GM12878 (cell line): ENCODE results near the gene SLC12A6. TPM values are rescaled to one million over a fixed set of nuclear protein-coding genes. Genes with fewer than 3 reads are reported as not detected.
A peak's percentile ranks its signal among the peaks of the same experiment; 100 is the strongest.

Experiments
- ATAC-seq: fragments of 200-7000 bp; cut with Tn5 transposase; 3 replicates; pipeline ENCODE4 v1.9.1; 2020; ENCODE audit warnings: mild to moderate bottlenecking, moderate library complexity
- BruUV-seq: library from RNA; stranded (reverse); fragments of 400-500 nt; replicated peaks from 2 replicates; lab custom pipeline; 2021; lab: Mats Ljungman, UMichigan
- CTCF ChIA-PET: fragments of 300-600 bp; sonication (Branson Sonifier 250); formaldehyde crosslinking; extraction: SDS; loops from one replicate; lab custom pipeline; 2021; ENCODE audit warnings: inconsistent platforms; lab: Yijun Ruan, JAX
- POLR2A ChIA-PET: fragments of 350-600 bp; formaldehyde crosslinking; extraction: SDS; loops from one replicate; lab custom pipeline; 2021; ENCODE audit warnings: inconsistent platforms; lab: Charles Lee
- RAD21 ChIA-PET: fragments of 300-600 bp; sonication (Branson Sonifier 250); formaldehyde crosslinking; loops from one replicate; lab custom pipeline; 2023; ENCODE audit warnings: antibody characterized with exemption; ENCODE audit not compliant: unreplicated experiment; lab: Charles Lee
- SMC1A ChIA-PET: fragments of 300-600 bp; sonication (Branson Sonifier 250); formaldehyde crosslinking; loops from one replicate; lab custom pipeline; 2023; ENCODE audit not compliant: unreplicated experiment, uncharacterized antibody; lab: Charles Lee
- DNase-seq: peaks from one replicate; pipeline ENCODE4 v3.0.0-alpha.2; 2011; ENCODE audit warnings: low read depth, low spot score
- FAIRE-seq: peaks from 3 replicates; lab custom pipeline; 2011; peaks lifted over from hg19 to GRCh38; lab: Jason Lieb, UNC
- H2AFZ ChIP-seq: 2 replicates; pipeline ENCODE4 v1.6.0; 2011; ENCODE audit warnings: low read depth, low read length, control low read depth; ENCODE audit not compliant: control insufficient read depth
- H3K27ac ChIP-seq: 2 replicates; pipeline ENCODE4 v1.5.1; 2011; ENCODE audit warnings: control low read depth; ENCODE audit not compliant: control insufficient read depth, insufficient read depth
- H3K27me3 ChIP-seq, 2 experiments: replicated peaks in 1 of 2; 2 replicates each; pipeline versions ENCODE4 v1.6.0 to v1.6.1; 2011; ENCODE audit warnings: low read length in 1 of 2; ENCODE audit not compliant: control insufficient read depth in 2 of 2, insufficient read depth in 2 of 2
- H3K36me3 ChIP-seq, 2 experiments: 2 replicates each; pipeline ENCODE4 v1.5.1; 2011; ENCODE audit warnings: low read length in 1 of 2; ENCODE audit not compliant: control insufficient read depth in 2 of 2, insufficient read depth in 2 of 2
- H3K4me1 ChIP-seq: 2 replicates; pipeline ENCODE4 v1.6.1; 2011; ENCODE audit warnings: mild to moderate bottlenecking, low read length, moderate library complexity, mixed read lengths; ENCODE audit not compliant: control insufficient read depth, insufficient read depth
- H3K4me2 ChIP-seq: 2 replicates; pipeline ENCODE4 v1.6.0; 2011; ENCODE audit warnings: control low read depth; ENCODE audit not compliant: control insufficient read depth, insufficient read depth
- H3K4me3 ChIP-seq: fragments of 200-600 bp; sonication (generic); 2 replicates; pipeline ENCODE4 v1.5.1; 2016
- H3K79me2 ChIP-seq: 2 replicates; pipeline ENCODE4 v1.6.0; 2011; ENCODE audit warnings: low read length; ENCODE audit not compliant: control insufficient read depth, insufficient read depth
- H3K9ac ChIP-seq: 2 replicates; pipeline ENCODE4 v1.8.0; 2011; ENCODE audit warnings: low read length, control low read depth, mixed read lengths; ENCODE audit not compliant: control insufficient read depth, insufficient read depth
- H3K9me3 ChIP-seq: replicated peaks from 3 replicates; pipeline ENCODE4 v1.5.1; 2011; ENCODE audit warnings: mild to moderate bottlenecking, low read length; ENCODE audit not compliant: control insufficient read depth, insufficient read depth
- H4K20me1 ChIP-seq: 2 replicates; pipeline ENCODE4 v1.6.0; 2011; ENCODE audit not compliant: control insufficient read depth, insufficient read depth
- CHD1 ChIP-seq: IDR thresholded peaks from 2 replicates; pipeline ENCODE4 v1.6.1; 2012; ENCODE audit warnings: low read depth, low read length, improper control_type of control experiment
- CTCF ChIP-seq, 3 experiments: IDR thresholded peaks in 2 of 3; conservative IDR thresholded peaks in 1 of 3; 2 replicates each; pipeline ENCODE4 v1.5.1; 2011; ENCODE audit warnings: low read depth in 3 of 3, low read length in 3 of 3, mild to moderate bottlenecking in 3 of 3, control low read depth in 2 of 3, moderate library complexity in 2 of 3, inconsistent platforms in 1 of 3, mixed read lengths in 1 of 3; ENCODE audit not compliant: control insufficient read depth in 2 of 3, insufficient read depth in 1 of 3; ENCODE audit errors: extremely low read depth in 1 of 3
- FOS ChIP-seq: IDR thresholded peaks from 3 replicates; pipeline ENCODE4 v1.6.1; 2011; ENCODE audit warnings: borderline replicate concordance; ENCODE audit not compliant: insufficient read length; ENCODE audit errors: extremely low read depth
- JUND ChIP-seq: IDR thresholded peaks from 2 replicates; pipeline ENCODE4 v1.6.1; 2012; ENCODE audit warnings: low read depth, mild to moderate bottlenecking, low read length, improper control_type of control experiment, moderate library complexity
- RAD21 ChIP-seq: IDR thresholded peaks from 2 replicates; pipeline ENCODE4 v1.6.1; 2011; ENCODE audit warnings: mild to moderate bottlenecking, low read depth, low read length, moderate library complexity; ENCODE audit not compliant: insufficient read depth
- SMC3 ChIP-seq: IDR thresholded peaks from 2 replicates; pipeline ENCODE4 v1.6.1; 2011; ENCODE audit warnings: low read length, improper control_type of control experiment, borderline replicate concordance
- ZBTB40 ChIP-seq: fragments of 450-650 bp; IDR thresholded peaks from 2 replicates; pipeline ENCODE4 v1.6.1; 2016; ENCODE audit warnings: mild to moderate bottlenecking, moderate library complexity, borderline replicate concordance
- WGBS: methylation state at CpG from one replicate; pipeline ENCODE4 v1.1.6; 2016; ENCODE audit warnings: low lambda C conversion rate; ENCODE audit not compliant: insufficient replicate concordance, insufficient coverage; ENCODE audit errors: missing lambda C conversion rate; 5-methylcytosine and 5-hydroxymethylcytosine counted together
- in situ Hi-C: fragments of 300-500 bp; cut with MboI; formaldehyde crosslinking; loops from 9 replicates; pipeline ENCODE4 v1.14.3; 2018; ENCODE audit warnings: mixed read lengths
- intact Hi-C: fragments of 100-400 bp; cut with micrococcal nuclease; formaldehyde crosslinking; loops from one replicate; pipeline ENCODE4 v1.14.2; 2022; ENCODE audit not compliant: unreplicated experiment
- polyA plus RNA-seq, 11 experiments: library from polyadenylated mRNA; depleted of rRNA in 4 of 11; unstranded in 6 of 11; stranded (reverse) in 5 of 11; fragments of >200 nt; fragmentation: Nextera tagmentation in 4 of 11; fragmentation: Illumina TruSeq in 1 of 11; extraction: Ambion mirVana in 4 of 11; extraction: Trizol in 1 of 11; gene quantifications; 1 replicate in 1 of 11; 2 replicates in 10 of 11; pipeline versions ENCODE4 v1.2.1 to v1.2.3, GENCODE V29; 2011 to 2016; ENCODE audit warnings: inconsistent platforms in 2 of 11, missing spikeins in 2 of 11, low read depth in 1 of 11
- total RNA-seq, 4 experiments: library from RNA; depleted of rRNA in 3 of 4; stranded (reverse); fragments of >200 nt in 3 of 4; fragmentation: Illumina TruSeq in 1 of 4; extraction: Trizol in 1 of 4; gene quantifications; 2 replicates each; pipeline versions ENCODE4 v1.2.1 to v1.2.3, GENCODE V29; 2013 to 2021

Gene SLC12A6
- total and polyA plus RNA-seq, 10 of the 15 experiments (the other 5 are each of a cell fraction or from before 2014, with no cell fraction given): 4.7 to 94.4 (median 34.2) TPM

- in situ Hi-C loops (loop anchor here (25.0 kb wide), 1 partner anchor 346 kb away; the partner anchor contains the start of gene GOLGA8B), intact Hi-C loops (loop anchor here (1.0 to 5.0 kb wide), 3 partner anchors 96 to 346 kb away; partner anchors contain the start of genes LPCAT4 and SLC12A6)
- H3K79me2 ChIP-seq: no peaks in the 10 kb centered on the region
- H3K27ac ChIP-seq: no peak overlapping the region
- ATAC-seq (peak; percentile 89), FAIRE-seq (peak; percentile 65), DNase-seq (no peak)
- no peaks in the 10 kb centered on the region for H3K9me3 ChIP-seq
- POLR2A ChIA-PET: interaction anchor here (0.6 to 0.9 kb wide), 2 partner anchors 97 to 127 kb away, joined by 3 to 4 read pairs; partner anchors contain the start of gene SLC12A6
- H3K27me3 ChIP-seq: no peaks in the 10 kb centered on the region
- H3K4me3 ChIP-seq: no peak overlapping the region
- 65% methylated on average over 1 of the region's 1 CpG for whole genome bisulfite sequencing
- CTCF ChIA-PET: interaction anchor here (0.6 to 5.0 kb wide), 28 partner anchors 9 to 346 kb away, joined by 3 to 66 read pairs (median 6); partner anchors contain the start of genes EMC4, KATNBL1, LPCAT4 and NOP10
- H2AFZ ChIP-seq: no peak overlapping the region
- RAD21 ChIA-PET: interaction anchor here (0.8 to 3.5 kb wide), 15 partner anchors 10 to 346 kb away, joined by 3 to 16 read pairs (median 4); partner anchors contain the start of genes EMC4, LPCAT4, NOP10 and NUTM1
- no TSS peak for BruUV-seq
- no peak for TF ChIP-seq FOS
- TF ChIP-seq JUND: no peak
- no peak for TF ChIP-seq ZBTB40
- peak; percentile 66 for TF ChIP-seq RAD21
- TF ChIP-seq CHD1: no peak
- TF ChIP-seq SMC3: peak; percentile 65; the same call in 1 of the 2 replicates
- peak; percentile 61 to 70 (median 68) for TF ChIP-seq CTCF (IDR thresholded peaks at IDR 0.05 in 2 of 3, conservative IDR thresholded peaks at IDR 0.05 in 1 of 3; ENCODE audit: control insufficient read depth in 2 of 3, extremely low read depth in 1 of 3, insufficient read depth in 1 of 3, low read depth in 3 of 3, low read length in 3 of 3)
- no peak overlapping the region for H3K4me2 ChIP-seq
- no peaks in the 10 kb centered on the region for H4K20me1 ChIP-seq
- SMC1A ChIA-PET: interaction anchor here (0.8 to 3.3 kb wide), 19 partner anchors 8 to 346 kb away, joined by 3 to 22 read pairs (median 5); partner anchors contain the start of genes EMC4, KATNBL1, LPCAT4 and NOP10
- no peak overlapping the region for H3K9ac ChIP-seq
- peaks cover 0 to 49% of the 10 kb centered on the region in 2 experiments for H3K36me3 ChIP-seq
- peaks cover 5% of the 10 kb centered on the region for H3K4me1 ChIP-seq
Measured at GRCh38 chr15:34241376-34242330, 95.9 kb downstream of the SLC12A6 start.
